Measurements from ENCODE around the gene HOXB3. TPM values are rescaled to one million over a fixed set of nuclear protein-coding genes. Genes with fewer than 3 reads are reported as not detected.

The HOXB3 gene
- total RNA-seq, 2 donors from 2014 or later, result 26.8 to 33.3 TPM

GRCh38 chr17:48596000-48596734 lies 6.1 kb upstream of the HOXB3 start:
- Histone ChIP-seq H3K4me3 (peak overlapping the region; percentile 84), H3K27me3 (replicated peaks; ENCODE audit: insufficient read depth) (no peaks in the 10 kb centered on the region), H3K9me3 (no peaks in the 10 kb centered on the region), H3K36me3 (peaks cover 8% of the 10 kb centered on the region), H3K4me1 (ENCODE audit: control insufficient read depth in 1 of 2, low read depth in 2 of 2) (peaks cover 5 to 29% of the 10 kb centered on the region in 2 donors), H3K27ac (no peak overlapping the region)
- DNase-seq (ENCODE audit: low spot score) (no peak), ATAC-seq (ENCODE audit: insufficient number of reproducible peaks, low FRiP score, low read depth) (no peak)
- TF ChIP-seq CTCF (IDR thresholded peaks at IDR 0.05), result no peak

- no peak for TF ChIP-seq CTCF (IDR thresholded peaks at IDR 0.05)
- no peak for ATAC-seq (ENCODE audit: insufficient number of reproducible peaks, low FRiP score, low read depth)
- no peaks in the 10 kb centered on the region for H3K27me3 ChIP-seq (replicated peaks; ENCODE audit: insufficient read depth)
- no peak overlapping the region for H3K4me3 ChIP-seq
- H3K9me3 ChIP-seq, result no peaks in the 10 kb centered on the region
- peaks cover 8% of the 10 kb centered on the region for H3K36me3 ChIP-seq
- H3K4me1 ChIP-seq (ENCODE audit: control insufficient read depth in 1 of 2, low read depth in 2 of 2), result peaks cover 5 to 29% of the 10 kb centered on the region in 2 donors
- DNase-seq (ENCODE audit: low spot score), result no peak
- H3K27ac ChIP-seq, result no peak overlapping the region
These were observed 5.4 kb upstream of the HOXB3 start for GRCh38 chr17:48595278-48595999.

- Histone ChIP-seq H3K9me3 (no peaks in the 10 kb centered on the region), H3K36me3 (peaks cover 8% of the 10 kb centered on the region), H3K4me3 (no peak overlapping the region), H3K4me1 (ENCODE audit: control insufficient read depth in 1 of 2, low read depth in 2 of 2) (peaks cover 5 to 29% of the 10 kb centered on the region in 2 donors), H3K27me3 (replicated peaks; ENCODE audit: insufficient read depth) (no peaks in the 10 kb centered on the region), H3K27ac (peak overlapping the region in 1 of 2 donors; percentile 8)
- TF ChIP-seq CTCF (IDR thresholded peaks at IDR 0.05), result no peak
- DNase-seq (ENCODE audit: low spot score) (no peak), ATAC-seq (ENCODE audit: insufficient number of reproducible peaks, low FRiP score, low read depth) (no peak)
These were observed 4.7 kb upstream of the HOXB3 start for GRCh38 chr17:48594538-48595277.

- Histone ChIP-seq H3K36me3 (peaks cover 8% of the 10 kb centered on the region), H3K4me3 (peak overlapping the region; percentile 72), H3K4me1 (ENCODE audit: control insufficient read depth in 1 of 2, low read depth in 2 of 2) (peaks cover 5 to 29% of the 10 kb centered on the region in 2 donors), H3K9me3 (no peaks in the 10 kb centered on the region), H3K27me3 (replicated peaks; ENCODE audit: insufficient read depth) (no peaks in the 10 kb centered on the region), H3K27ac (peak overlapping the region in 1 of 2 donors; percentile 8)
- ATAC-seq (ENCODE audit: insufficient number of reproducible peaks, low FRiP score, low read depth) (peak; percentile 37), DNase-seq (ENCODE audit: low spot score) (no peak)
- TF ChIP-seq CTCF (IDR thresholded peaks at IDR 0.05), result peak; percentile 96
These were observed 3.9 kb upstream of the HOXB3 start for GRCh38 chr17:48593840-48594537.

Data from thoracic aorta (tissue), 2 donors.